LNCaP clone FGC (cell line): Measurements from ENCODE around the gene DHRS12.

Source experiments
- DNase-seq: peaks from one replicate; pipeline ENCODE4 v3.0.0-alpha.2; 2011; ENCODE audit warnings: low read depth
- H3K4me3 ChIP-seq: 2 replicates; pipeline ENCODE4 v1.5.1; 2011; ENCODE audit warnings: mild to moderate bottlenecking, low read depth, low read length, control low read depth
- TF ChIP-seq, protein P1 (sequence below): IDR thresholded peaks from 2 replicates; pipeline ENCODE4 v1.5.1; 2012; ENCODE audit warnings: mild to moderate bottlenecking; ENCODE audit not compliant: control insufficient read depth, insufficient read depth; ENCODE audit errors: extremely low read depth

Gene DHRS12

DNA sequence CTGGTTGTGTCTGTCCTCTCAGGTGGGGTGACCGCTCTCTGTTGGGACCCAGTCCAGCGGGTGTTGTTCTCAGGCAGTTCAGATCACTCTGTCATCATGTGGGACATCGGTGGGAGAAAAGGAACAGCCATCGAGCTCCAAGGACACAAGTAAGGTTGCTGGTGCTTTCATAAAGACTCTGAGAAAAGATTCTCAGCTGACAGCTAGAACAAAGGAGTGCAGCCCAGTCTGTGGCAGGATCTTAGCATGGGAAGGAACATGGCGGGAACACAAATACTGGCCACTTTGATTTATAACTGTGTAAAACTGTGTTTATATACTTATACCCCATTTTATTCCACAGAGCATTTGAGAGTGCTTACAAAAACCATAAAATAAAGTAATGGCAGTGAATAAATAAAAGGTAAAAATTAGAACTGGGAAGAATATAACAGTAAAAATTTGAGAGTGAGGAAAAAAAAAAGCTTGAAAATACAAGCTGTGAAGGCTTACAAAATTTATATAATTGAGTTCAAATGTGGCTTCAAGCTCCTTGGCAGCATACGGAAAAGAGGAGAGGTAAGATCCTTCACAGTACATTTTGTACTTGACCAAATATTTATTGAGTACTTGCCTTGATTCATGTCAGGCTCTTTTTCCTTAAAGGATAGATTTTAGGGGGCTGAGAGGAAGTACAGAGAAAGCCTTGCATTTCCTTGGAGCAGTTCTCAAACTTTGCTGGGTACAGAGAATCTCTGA is 64.8 kb downstream of the DHRS12 start:
- DNase-seq, result peak; percentile 31
- H3K4me3 ChIP-seq, result no peak overlapping the region
- TF ChIP-seq, protein P1, sequence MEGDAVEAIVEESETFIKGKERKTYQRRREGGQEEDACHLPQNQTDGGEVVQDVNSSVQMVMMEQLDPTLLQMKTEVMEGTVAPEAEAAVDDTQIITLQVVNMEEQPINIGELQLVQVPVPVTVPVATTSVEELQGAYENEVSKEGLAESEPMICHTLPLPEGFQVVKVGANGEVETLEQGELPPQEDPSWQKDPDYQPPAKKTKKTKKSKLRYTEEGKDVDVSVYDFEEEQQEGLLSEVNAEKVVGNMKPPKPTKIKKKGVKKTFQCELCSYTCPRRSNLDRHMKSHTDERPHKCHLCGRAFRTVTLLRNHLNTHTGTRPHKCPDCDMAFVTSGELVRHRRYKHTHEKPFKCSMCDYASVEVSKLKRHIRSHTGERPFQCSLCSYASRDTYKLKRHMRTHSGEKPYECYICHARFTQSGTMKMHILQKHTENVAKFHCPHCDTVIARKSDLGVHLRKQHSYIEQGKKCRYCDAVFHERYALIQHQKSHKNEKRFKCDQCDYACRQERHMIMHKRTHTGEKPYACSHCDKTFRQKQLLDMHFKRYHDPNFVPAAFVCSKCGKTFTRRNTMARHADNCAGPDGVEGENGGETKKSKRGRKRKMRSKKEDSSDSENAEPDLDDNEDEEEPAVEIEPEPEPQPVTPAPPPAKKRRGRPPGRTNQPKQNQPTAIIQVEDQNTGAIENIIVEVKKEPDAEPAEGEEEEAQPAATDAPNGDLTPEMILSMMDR, result no peak

DNA sequence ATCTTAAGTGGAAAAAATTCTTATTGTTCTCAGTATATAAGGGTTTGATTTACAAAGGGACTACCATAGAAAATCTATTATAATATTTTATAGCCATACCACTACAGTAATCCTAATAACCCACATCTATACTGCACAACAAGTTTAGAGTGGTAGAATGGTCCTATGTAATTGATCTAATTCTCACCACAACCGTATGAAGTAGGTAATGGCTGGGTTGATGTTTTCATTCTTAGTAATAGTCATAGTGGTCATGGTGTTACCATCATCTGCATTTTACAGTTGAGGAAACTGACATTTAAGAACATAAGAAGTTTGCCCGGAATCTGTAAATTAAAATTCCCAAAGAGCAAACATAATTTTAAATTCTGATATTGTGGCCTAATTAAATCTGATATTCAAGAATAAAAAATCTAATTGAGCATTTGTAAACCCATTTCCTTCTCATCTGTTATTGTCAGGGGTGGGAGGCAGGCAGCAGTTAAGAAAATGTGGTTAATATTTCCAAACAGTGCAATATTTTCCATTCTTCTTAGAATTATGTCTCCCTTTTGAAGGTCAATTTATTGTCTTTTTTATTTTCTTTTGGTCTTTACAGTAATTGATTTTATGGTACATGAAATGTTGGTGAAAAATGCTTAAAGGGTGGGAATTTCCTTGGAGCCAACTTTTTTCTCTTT is 65.6 kb downstream of the DHRS12 start:
- TF ChIP-seq, protein P1, result no peak
- DNase-seq, result no peak
- no peak overlapping the region for H3K4me3 ChIP-seq

DNA sequence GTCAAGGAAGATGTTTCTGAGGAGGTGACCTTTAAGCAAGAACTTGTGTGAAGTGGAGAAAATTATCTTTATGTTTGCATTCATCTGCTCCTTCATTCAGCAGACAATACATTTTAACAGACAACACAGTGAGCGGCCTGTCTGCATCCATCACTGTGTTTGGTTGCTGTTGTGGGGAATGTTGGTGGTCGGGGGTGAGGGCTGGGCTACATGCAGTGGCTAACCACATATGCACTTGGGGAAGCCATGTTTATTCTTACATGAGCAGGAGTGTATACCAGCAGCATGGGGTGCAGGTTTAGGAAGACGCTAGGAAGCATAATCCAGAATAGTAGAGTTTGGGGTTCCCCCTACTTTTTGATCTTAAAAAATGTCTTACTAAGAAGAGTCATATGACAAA is 66.4 kb downstream of the DHRS12 start:
- no peak for DNase-seq
- no peak overlapping the region for H3K4me3 ChIP-seq
- TF ChIP-seq, protein P1, result no peak

DNA sequence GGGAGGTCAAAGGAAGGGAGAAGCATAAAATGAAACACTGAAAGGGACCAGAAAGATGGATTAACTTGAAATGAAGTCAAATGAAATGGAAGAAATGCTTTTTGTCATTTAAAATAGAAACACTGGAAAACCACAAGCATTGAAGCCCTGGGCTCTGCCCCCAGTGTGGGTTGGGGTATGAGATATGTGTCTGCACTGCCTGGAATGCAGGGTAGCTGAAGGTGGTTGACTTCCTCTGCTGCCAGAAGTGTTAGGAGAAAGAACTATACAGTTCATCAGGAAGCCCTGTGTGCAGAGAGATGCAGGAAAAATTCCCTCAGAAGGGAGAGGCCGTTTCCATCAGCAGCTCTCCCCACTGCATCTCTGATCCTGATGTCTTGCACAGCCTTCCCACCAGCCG is 69.2 kb downstream of the DHRS12 start:
- TF ChIP-seq, protein P1, result no peak
- H3K4me3 ChIP-seq, result no peak overlapping the region
- no peak for DNase-seq

DNA sequence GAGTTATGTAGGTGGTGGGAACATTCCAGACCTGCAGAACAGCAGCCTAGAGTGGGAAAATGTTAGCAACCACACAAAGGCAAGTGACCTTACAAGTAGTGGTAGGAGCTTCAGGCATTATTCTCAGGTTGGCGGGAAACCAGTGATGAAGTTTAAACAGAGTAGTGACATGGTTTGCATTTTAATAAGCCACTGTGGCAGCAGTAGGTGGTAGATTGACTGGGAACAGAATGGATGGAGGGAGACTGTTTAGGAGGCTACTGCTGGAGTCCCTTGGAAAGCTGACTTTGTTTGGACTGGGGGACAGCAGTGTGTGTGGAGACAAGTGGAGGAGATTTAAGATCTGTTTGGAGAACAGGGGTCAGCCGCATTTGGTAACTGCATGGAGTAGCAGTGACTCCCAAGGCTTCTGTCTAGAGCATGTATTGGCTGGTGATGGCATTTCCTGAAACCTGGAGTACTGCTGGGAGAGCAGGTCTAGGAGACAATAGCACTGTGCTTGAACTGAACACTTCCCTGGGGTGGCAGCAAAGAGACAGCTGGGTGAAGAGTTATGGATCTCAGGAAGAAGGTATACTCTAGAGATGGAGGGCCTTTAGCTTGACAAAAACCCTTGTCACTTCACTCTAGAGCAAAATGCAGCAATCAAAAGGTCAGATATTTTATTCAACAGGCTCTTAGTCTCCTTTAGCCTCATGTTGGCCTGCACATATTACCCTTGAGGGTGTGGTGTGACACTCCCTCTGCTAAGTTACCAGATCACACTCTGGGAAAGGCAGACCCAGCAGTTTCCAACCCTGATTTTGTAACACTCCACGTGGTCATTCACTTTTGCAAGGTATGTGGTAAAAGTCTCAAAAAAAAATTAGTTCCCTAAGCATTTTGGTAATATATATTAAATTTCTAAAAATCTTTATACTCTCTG is 70.3 kb downstream of the DHRS12 start:
- H3K4me3 ChIP-seq, result no peak overlapping the region
- TF ChIP-seq, protein P1, result no peak
- DNase-seq, result no peak

DNA sequence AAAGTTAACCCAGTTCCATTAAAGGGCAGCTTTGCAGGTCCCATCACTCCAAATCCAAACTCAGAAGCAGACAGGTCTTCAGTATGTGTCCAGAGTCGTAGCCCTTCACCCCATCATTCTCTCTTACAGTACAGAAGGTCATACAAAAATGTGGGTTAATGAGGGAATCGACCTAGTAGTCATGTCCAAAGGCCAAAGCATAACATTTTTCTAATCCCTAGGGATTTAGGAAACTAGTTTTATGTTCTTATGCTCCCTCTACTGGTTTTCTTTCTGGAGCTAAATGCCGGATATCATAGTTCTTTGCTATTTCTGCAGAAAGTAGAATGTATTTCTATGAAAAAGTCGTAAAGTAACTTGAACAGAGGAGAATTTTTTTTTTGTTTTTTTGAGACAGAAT is 72.2 kb downstream of the DHRS12 start:
- DNase-seq, result no peak
- TF ChIP-seq, protein P1, result 0 out of 2 replicates have a peak, but pooled peaks have one; percentile 9
- no peak overlapping the region for H3K4me3 ChIP-seq
